Right lobe of liver (tissue), 6 donors: ENCODE measurements around the gene TSBP1. TPM values are rescaled to one million over a fixed set of nuclear protein-coding genes. Genes with fewer than 3 reads are reported as not detected.
A peak's percentile ranks its signal among the peaks of the same experiment; 100 is the strongest.

Experiments
- ATAC-seq, 4 donors: fragments of 200-7000 bp; cut with Tn5 transposase; one replicate each; pipeline ENCODE4 v1.9.1; 2020; ENCODE audit warnings: mild to moderate bottlenecking in 4 of 4, moderate library complexity in 4 of 4
- DNase-seq, 3 donors: peaks; one replicate each; pipeline ENCODE4 v3.0.0-alpha.2; 2020
- H3K27ac ChIP-seq, 3 donors: fragments of 200-600 bp; one replicate each; pipeline ENCODE4 v1.8.0; 2022
- H3K27me3 ChIP-seq, 2 donors: fragments of 200-600 bp; one replicate each; pipeline ENCODE4 v1.8.0; 2022
- H3K36me3 ChIP-seq, 4 donors: fragments of 200-600 bp; sonication (generic) in 1 of 4; one replicate each; pipeline versions ENCODE4 v1.5.1 to v1.8.0; 2017 to 2022; ENCODE audit warnings: control low read depth in 1 of 4
- H3K4me1 ChIP-seq, 4 donors: fragments of 200-600 bp; sonication (generic) in 1 of 4; one replicate each; pipeline versions ENCODE4 v1.5.1 to v1.8.0; 2017 to 2022; ENCODE audit warnings: control low read depth in 1 of 4
- H3K4me3 ChIP-seq, 3 donors: fragments of 200-600 bp; one replicate each; pipeline ENCODE4 v1.8.0; 2022
- H3K9me3 ChIP-seq, 4 donors: fragments of 200-600 bp; sonication (generic) in 1 of 4; one replicate each; pipeline versions ENCODE4 v1.5.1 to v1.8.0; 2017 to 2022; ENCODE audit warnings: control low read depth in 1 of 4
- POLR2A ChIP-seq: fragments of 450-650 bp; IDR thresholded peaks from one replicate; pipeline ENCODE4 v1.6.1; 2017; ENCODE audit warnings: antibody characterized with exemption, mild to moderate bottlenecking
- WGBS: methylation state at CpG from one replicate; pipeline ENCODE4 v1.1.6; 2018; ENCODE audit warnings: low coverage, low lambda C conversion rate; ENCODE audit not compliant: insufficient coverage; ENCODE audit errors: missing lambda C conversion rate; 5-methylcytosine and 5-hydroxymethylcytosine counted together
- intact Hi-C, 2 donors: fragments of 100-400 bp; cut with DNase I; formaldehyde crosslinking; loops; one replicate each; pipeline versions ENCODE4 v1.11.2 to v1.14.1; 2022
- total RNA-seq, 6 experiments: library from RNA; depleted of rRNA in 2 of 6; stranded (reverse); fragments of >200 nt in 2 of 6; fragmentation: NEBNext Ultra II Directional in 3 of 6; extraction: Animal tissue kit (Norgen Biotek cat#: 25700) in 3 of 6; gene quantifications; one replicate each; pipeline versions ENCODE4 v1.1.0 to v1.2.4, GENCODE V29; 2016 to 2023
- TF ChIP-seq, protein P1 (sequence below), 4 donors: fragments of 200-600 bp in 3 of 4; fragments of 450-650 bp in 1 of 4; IDR thresholded peaks; one replicate each; pipeline versions ENCODE4 v1.5.1 to v1.8.0; 2016 to 2022; ENCODE audit warnings: antibody characterized with exemption in 4 of 4, mild to moderate bottlenecking in 2 of 4
- donor health status: DM: no; HTN: yes; CAD: no.
- donor health status: DM: no; HTN: no; CAD: no.
- donor health status: DM: no; HTN: no; CAD: no.
- donor health status: DM: no; HTN: yes; CAD: no.
- donor health status: DM: no; HTN: yes; CAD: no.

Gene TSBP1
- total RNA-seq, 6 experiments from 2014 or later = not detected

GRCh38 chr6:32254761-32255198 is 116.9 kb downstream of the TSBP1 start:
- DNase-seq (no peak), ATAC-seq (peak; percentile 16 to 46 (median 24))
- no peaks in the 10 kb centered on the region for H3K9me3 ChIP-seq
- TF ChIP-seq, protein P1, sequence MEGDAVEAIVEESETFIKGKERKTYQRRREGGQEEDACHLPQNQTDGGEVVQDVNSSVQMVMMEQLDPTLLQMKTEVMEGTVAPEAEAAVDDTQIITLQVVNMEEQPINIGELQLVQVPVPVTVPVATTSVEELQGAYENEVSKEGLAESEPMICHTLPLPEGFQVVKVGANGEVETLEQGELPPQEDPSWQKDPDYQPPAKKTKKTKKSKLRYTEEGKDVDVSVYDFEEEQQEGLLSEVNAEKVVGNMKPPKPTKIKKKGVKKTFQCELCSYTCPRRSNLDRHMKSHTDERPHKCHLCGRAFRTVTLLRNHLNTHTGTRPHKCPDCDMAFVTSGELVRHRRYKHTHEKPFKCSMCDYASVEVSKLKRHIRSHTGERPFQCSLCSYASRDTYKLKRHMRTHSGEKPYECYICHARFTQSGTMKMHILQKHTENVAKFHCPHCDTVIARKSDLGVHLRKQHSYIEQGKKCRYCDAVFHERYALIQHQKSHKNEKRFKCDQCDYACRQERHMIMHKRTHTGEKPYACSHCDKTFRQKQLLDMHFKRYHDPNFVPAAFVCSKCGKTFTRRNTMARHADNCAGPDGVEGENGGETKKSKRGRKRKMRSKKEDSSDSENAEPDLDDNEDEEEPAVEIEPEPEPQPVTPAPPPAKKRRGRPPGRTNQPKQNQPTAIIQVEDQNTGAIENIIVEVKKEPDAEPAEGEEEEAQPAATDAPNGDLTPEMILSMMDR (IDR thresholded peaks at IDR 0.05) = no peak
- no peak for TF ChIP-seq POLR2A
- peak overlapping the region in 2 of 3 donors; percentile 6 to 13 for H3K4me3 ChIP-seq
- WGBS = 16% methylated on average over 12 of the region's 12 CpGs
- no peak overlapping the region for H3K27ac ChIP-seq
- no peaks in the 10 kb centered on the region for H3K4me1 ChIP-seq
- intact Hi-C loops = no loop called here
- H3K27me3 ChIP-seq = no peaks in the 10 kb centered on the region
- no peaks in the 10 kb centered on the region for H3K36me3 ChIP-seq

- no peak overlapping the region for H3K27ac ChIP-seq
- ATAC-seq = no peak
Observed at GRCh38 chr6:32252331-32253009, 119.2 kb downstream of the TSBP1 start.

DNA sequence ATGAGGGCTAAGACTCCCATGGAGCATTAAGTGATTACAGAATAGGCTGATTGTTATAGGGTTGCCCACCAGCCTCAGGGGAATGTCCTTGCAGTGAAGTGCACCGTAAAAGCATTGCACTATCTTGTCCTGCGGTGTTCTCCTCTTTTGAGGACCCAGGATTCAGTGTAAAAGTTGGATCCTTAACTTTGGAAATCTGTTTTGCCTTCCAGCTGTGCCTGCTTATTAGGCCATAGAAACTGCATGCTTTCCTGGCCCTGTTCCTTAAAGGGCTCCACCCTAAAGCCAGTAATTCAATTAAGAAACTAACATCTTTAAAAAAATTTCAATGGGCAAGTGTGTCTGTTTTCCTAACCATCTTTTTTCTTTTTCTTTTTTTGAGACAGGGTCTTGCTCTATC is 122.4 kb downstream of the TSBP1 start:
- no peak for ATAC-seq

More at GRCh38 chr6:32252331-32253009, 119.2 kb downstream of the TSBP1 start:
- Histone ChIP-seq H3K4me1 (no peaks in the 10 kb centered on the region), H3K27me3 (no peaks in the 10 kb centered on the region), H3K9me3 (no peaks in the 10 kb centered on the region), H3K4me3 (no peak overlapping the region), H3K36me3 (no peaks in the 10 kb centered on the region)
- intact Hi-C loops = no loop called here
- no peak for TF ChIP-seq POLR2A
- TF ChIP-seq, protein P1 (IDR thresholded peaks at IDR 0.05) = no peak
- 8% methylated on average over 1 of the region's 2 CpGs for WGBS
- no peak for DNase-seq

GRCh38 chr6:32247401-32247800 is 124.3 kb downstream of the TSBP1 start:
- Histone ChIP-seq H3K27ac (no peak overlapping the region), H3K4me3 (no peak overlapping the region), H3K27me3 (no peaks in the 10 kb centered on the region), H3K9me3 (no peaks in the 10 kb centered on the region), H3K36me3 (no peaks in the 10 kb centered on the region), H3K4me1 (peaks cover 0 to 12% (median 3%) of the 10 kb centered on the region in 4 donors)
- DNase-seq (no peak), ATAC-seq (no peak)
- 0% methylated on average over 2 of the region's 2 CpGs for WGBS
- TF ChIP-seq POLR2A = no peak
- TF ChIP-seq, protein P1 (IDR thresholded peaks at IDR 0.05) = no peak
- intact Hi-C loops = no loop called here

More for the DNA sequence above, 122.4 kb downstream of the TSBP1 start:
- Histone ChIP-seq H3K27ac (no peak overlapping the region), H3K9me3 (no peaks in the 10 kb centered on the region), H3K36me3 (no peaks in the 10 kb centered on the region), H3K4me3 (no peak overlapping the region), H3K27me3 (no peaks in the 10 kb centered on the region), H3K4me1 (peaks cover 0 to 9% (median 3%) of the 10 kb centered on the region in 4 donors)
- no peak for DNase-seq
- WGBS = 43% methylated on average over 1 of the region's 2 CpGs
- intact Hi-C loops = no loop called here
- no peak for TF ChIP-seq POLR2A
- TF ChIP-seq, protein P1 (IDR thresholded peaks at IDR 0.05) = no peak
